Measurements from ENCODE around the gene DGUOK. TPM values are rescaled to one million over a fixed set of nuclear protein-coding genes. Genes with fewer than 3 reads are reported as not detected.

The DGUOK gene
- total RNA-seq, 1 experiment from 2014 or later = 87.3 TPM

- DNase-seq (ENCODE audit: low read depth) = no peak
These were observed 71.1 kb downstream of the DGUOK start for GRCh38 chr2:73997813-73998212.

DNA sequence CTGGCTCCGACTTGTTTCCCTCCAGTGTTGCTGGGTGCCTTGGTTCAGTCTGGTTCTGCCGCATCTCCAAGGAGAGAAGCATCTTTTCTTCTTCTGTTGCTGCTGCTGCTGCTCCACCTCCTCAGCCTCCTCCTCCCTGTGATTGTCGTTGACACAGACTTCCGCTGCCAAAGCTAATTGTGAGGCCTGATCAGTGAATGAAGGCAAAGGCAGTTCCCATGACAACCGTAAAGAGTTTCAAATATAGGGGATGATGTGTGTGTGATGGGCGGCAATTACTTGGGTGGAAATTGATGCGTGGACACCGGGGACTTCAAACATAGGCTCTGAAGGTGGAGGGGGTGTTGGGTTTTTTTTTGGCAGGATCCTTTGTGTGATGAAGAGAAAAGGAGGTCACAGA is 71.8 kb downstream of the DGUOK start:
- DNase-seq (ENCODE audit: low read depth) = no peak

- DNase-seq (ENCODE audit: low read depth) = no peak
These were observed 72.3 kb downstream of the DGUOK start for GRCh38 chr2:73998933-73999332.

DNA sequence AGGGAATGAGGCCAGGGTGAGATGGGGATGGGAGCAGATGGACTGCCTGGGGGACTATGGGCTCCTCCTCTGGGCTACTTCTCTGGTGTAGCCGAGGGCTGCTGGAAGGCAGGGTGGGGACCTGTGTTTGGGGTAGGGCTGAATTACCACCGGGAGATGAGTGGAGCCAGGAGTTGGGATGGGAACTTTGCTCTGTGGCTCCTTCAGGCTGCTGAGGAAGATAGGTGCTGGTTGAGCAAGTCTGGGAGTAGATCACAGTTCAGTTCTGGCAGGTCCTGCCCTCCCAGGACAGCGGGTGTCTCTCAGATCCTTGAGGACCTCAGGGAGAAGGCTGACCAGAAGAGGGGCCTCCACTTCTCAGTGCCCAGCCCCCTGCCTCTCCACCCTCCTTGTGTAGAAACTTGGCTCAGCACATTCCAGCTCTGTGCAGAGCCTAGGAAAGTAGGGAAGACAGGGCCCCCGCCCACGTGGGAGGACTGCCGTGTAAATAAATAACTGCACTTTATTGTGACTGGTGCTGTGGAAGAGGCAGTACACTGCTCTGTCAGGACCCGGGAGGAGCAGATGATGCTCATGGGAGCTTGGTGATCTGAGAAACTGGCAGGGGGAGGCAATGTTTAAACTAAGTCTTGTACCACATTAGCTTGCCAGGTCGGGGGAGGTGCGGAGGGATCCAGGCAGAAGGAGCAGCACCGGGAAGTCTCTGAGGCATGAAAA is 73.4 kb downstream of the DGUOK start:
- DNase-seq (ENCODE audit: low read depth) = no peak

- DNase-seq (ENCODE audit: low read depth) = no peak
These were observed 74.0 kb downstream of the DGUOK start for GRCh38 chr2:74000666-74001065.

DNA sequence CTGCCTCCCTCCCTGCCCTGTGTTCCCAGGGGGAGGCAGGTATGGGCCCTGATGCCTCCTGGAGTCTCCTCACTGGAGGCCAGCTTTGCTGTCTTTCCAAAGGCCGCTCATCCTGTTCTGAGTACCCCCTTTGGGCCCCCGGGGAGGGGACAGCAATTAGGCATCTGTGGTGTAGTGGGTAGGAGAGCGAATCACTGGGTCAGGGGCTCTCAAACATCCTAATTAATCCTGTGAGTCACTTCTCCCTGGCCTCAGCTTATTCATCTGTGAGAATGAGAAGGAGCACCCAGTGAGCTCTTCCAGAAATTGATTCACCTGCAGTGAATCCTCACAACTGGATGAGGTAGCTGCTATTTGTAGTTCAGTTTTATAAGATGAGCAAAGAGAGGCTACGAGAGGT is 74.4 kb downstream of the DGUOK start:
- DNase-seq (ENCODE audit: low read depth) = no peak

DNA sequence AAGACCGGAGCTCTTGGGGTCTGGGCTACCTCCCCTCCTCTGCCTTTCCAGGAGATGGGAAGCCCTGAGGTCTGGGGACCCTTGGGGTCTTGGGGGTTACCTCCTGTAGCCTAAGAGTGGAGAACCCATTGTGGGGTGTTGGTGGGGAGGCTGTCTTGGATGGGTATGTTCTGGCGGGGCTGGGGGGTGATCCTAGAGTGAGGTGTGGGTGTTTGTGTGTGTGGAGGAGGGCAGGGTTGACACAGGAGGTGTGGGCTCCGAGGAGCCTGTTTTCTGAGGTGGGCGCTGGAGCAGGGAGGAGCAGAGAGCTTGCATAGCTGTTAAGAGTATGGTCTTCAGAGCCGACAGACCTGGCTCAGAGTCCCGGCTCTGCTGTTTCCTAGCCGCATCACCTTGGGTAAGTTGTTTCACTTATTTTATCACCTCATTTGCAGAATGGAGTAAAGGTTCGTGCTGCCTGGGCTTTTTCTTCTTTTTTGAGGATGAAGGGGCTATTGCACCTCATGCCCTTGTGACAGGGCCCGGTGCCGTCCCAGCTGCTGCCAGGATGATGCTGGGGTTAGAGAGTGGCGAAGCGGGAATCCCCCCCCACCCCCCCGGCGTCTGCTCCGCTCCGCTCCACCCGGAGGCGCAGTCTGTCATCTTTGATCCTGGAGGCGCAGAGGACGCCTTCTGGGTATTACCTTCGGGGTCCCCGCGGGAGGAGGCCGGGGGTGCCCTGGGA is 75.3 kb downstream of the DGUOK start:
- no peak for DNase-seq (ENCODE audit: low read depth)

DNA sequence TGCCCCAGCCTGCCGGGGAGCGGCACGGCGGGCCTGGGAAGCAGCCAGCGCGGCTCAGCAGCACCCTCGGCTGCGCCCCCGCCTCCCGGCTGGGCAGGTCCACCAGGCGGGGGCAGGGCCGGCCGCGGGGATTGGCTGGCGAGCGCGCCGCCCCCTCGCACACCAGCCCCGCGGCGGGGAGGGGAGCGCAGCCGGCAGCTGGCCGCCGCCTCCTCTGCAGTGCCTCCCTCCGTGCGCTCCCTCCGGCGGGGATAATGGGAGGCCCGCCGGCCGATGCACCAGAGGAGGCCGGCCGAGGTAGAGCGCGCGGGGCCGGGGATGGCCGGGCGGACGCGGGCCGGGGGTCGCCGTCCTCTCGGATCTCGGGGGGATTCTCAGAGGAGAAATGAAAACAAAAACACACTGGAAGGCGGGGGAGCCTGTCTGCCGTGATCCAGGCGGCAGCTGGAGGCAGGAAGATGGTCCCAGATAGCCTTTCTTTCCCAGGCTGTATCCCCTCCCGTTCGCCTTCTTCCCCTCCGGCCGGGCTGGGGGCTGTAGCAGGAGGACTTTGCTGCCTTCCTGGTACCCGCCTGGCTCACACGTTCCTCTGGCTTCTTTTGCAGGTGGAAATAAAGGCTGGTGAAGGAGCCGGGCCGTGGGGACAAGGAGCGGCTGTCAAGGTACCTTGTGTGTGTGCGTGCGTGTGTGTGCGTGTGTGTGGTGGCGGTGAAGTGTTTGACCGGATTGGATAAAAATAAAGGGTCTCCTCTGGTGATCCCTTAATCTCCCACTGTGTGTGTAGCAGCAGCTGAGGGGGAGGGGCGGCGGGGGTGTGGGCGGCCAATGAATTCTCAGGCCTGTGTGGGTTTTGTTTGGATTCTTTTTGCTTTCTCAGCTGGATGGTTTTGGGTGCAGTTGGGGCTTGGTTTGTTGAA is 76.1 kb downstream of the DGUOK start:
- DNase-seq (ENCODE audit: low read depth) = peak; percentile 74

- peak; percentile 77 for DNase-seq (ENCODE audit: low read depth)
These were observed 77.0 kb downstream of the DGUOK start for GRCh38 chr2:74003494-74004211.

- DNase-seq (ENCODE audit: low read depth) = no peak
These were observed 77.8 kb downstream of the DGUOK start for GRCh38 chr2:74004212-74005182.

GRCh38 chr2:74005786-74006185 is 79.1 kb downstream of the DGUOK start:
- DNase-seq (ENCODE audit: low read depth) = peak; percentile 25

DNA sequence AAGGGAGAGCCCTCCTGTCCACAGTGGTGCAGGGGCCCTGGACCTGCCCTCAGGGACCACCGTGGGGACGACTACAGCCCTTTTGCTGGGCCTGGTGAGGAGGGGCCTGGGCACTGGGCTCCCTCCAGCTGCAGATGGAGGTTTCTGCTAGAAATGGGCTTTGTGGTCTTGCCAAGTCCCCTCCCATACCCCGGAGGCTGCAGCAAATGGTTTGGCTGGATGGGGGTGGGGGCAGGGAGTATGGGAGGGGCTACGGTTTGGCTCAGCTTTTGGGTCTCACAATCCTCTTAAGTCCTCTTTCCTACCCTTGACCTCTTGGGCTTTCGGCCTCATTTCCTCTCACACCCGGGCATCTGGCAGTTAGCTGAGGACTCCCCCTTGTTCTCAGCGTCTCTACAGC is 79.8 kb downstream of the DGUOK start:
- DNase-seq (ENCODE audit: low read depth) = no peak

GRCh38 chr2:74007121-74007520 is 80.4 kb downstream of the DGUOK start:
- peak; percentile 57 for DNase-seq (ENCODE audit: low read depth)

DNA sequence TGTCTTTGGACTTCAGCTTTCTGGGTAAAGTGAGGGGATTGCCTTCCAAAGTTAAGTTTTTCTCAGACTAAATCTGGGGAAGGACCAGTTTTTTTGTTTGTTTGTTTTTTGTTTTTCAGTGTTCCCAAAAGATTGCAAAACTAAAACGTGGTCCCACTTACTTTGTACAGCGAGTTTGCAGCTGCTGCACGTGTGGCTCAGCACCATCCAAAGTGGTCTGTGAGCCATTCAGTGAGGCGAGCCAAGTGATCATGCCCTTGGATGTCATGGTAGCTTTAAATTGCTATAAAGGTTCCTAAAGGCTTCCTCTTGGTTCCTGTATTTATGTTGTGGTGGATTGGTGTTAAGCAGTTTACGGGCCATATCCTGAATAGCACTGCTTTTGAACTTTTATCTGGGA is 81.0 kb downstream of the DGUOK start:
- DNase-seq (ENCODE audit: low read depth) = no peak

Other genes starting within 250 kb of the DGUOK start
- gene TPRKB, start 189.5 kb upstream of the DGUOK start, total RNA-seq (2014; rRNA removed) = 59.7 and 67.8 TPM in 2 replicates
- 26.9 and 31.8 TPM in 2 replicates for gene DUSP11, start 146.8 kb upstream of the DGUOK start, total RNA-seq (2014; rRNA removed)
- gene C2orf78, start 142.7 kb upstream of the DGUOK start, total RNA-seq (2014; rRNA removed) = 0.06 TPM in 1 of 2 replicates, not detected in the other
- 1,102 and 1,126 TPM in 2 replicates for gene STAMBP, start 97.9 kb upstream of the DGUOK start, total RNA-seq (2014; rRNA removed)
- gene ACTG2, start 33.9 kb upstream of the DGUOK start, total RNA-seq (2014; rRNA removed) = 2.3 and 2.9 TPM in 2 replicates
- 2.9 and 3.7 TPM in 2 replicates for gene TET3, start 58.0 kb downstream of the DGUOK start, total RNA-seq (2014; rRNA removed)
- 92.3 and 116 TPM in 2 replicates for gene BOLA3, start 221.0 kb downstream of the DGUOK start, total RNA-seq (2014; rRNA removed)